ENCODE measurements around the gene UBXN11. TPM values are rescaled to one million over a fixed set of nuclear protein-coding genes. Genes with fewer than 3 reads are reported as not detected.
"Not testable (repeated sequence)": the region's sequence is repeated elsewhere in the genome, so short reads cannot be mapped to it uniquely, and the experiment has no call there.

The UBXN11 gene
- total and polyA plus RNA-seq, 5 donors from 2014 or later, result 8.1 to 30.8 (median 11.5) TPM

DNA sequence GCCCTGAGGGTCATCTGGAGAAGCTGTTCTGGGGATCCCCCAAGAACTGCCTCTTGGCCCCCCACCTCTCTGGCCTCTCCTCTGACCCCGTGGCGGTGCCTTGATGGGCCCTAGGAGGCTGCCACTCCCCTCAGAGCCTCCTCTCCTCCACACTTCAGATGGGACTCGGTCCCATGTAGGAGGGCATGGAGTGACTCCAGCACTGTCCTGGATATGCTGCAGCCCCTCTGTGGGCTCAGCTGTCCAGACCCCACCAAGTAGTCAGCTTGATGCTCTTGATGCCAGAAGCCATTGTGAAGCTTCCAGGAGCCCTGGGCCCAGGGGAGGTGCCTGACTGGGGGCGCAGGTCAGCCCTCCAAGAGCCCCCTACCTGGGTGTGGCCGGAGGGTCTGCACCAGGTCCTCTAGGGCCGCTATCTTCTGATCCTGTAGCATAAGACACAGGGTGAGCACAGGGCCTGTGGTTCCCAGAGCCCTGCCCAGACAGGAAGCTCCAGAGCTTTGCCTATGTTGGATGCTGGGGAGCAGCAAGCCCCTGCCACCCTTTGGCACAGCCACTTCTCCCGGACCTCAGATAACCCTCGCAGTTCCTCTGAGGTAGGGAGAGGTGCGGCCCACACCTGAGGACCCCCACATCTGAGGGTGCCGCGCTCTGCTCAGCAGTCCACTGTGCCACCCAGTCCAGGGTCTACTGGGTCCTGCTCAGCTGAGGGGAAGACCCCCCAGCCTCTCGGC is 9.2 kb downstream of the UBXN11 start:
- no peak overlapping the region for H3K4me3 Mint-ChIP-seq

GRCh38 chr1:26296340-26297056 is 9.9 kb downstream of the UBXN11 start:
- peaks cover 0 to 43% (median 15%) of the 10 kb centered on the region in 4 donors for H3K4me1 Mint-ChIP-seq
- peak overlapping the region in 2 of 3 donors; percentile 91 to 96 for H3K27ac Mint-ChIP-seq
- Histone ChIP-seq H3K4me3 (ENCODE audit: low read depth, low read length) (no peak overlapping the region), H3K36me3 (ENCODE audit: control insufficient read depth, insufficient read depth, low read length) (no peaks in the 10 kb centered on the region), H3K4me1 (ENCODE audit: control insufficient read depth, insufficient read depth, low read length, poor library complexity, severe bottlenecking) (peaks cover 15% of the 10 kb centered on the region), H3K27ac (ENCODE audit: insufficient read depth, low read length, poor library complexity, severe bottlenecking) (no peak overlapping the region), H3K27me3 (ENCODE audit: control insufficient read depth, insufficient read depth, low read length) (no peaks in the 10 kb centered on the region), H3K9me3 (ENCODE audit: control insufficient read depth in 2 of 2, low read length in 2 of 2) (no peaks in the 10 kb centered on the region)
- no peak for DNase-seq
- H3K9me3 Mint-ChIP-seq, result peaks cover 0 to 2% (median 0%) of the 10 kb centered on the region in 7 donors
- H3K27me3 Mint-ChIP-seq, result no peaks in the 10 kb centered on the region
- no peak for ATAC-seq (ENCODE audit: low read depth in 2 of 2)
- peak overlapping the region in 1 of 4 donors; percentile 32 for H3K4me3 Mint-ChIP-seq
- peaks cover 11% of the 10 kb centered on the region for H3K36me3 Mint-ChIP-seq

More for the DNA sequence above, 9.2 kb downstream of the UBXN11 start:
- no peaks in the 10 kb centered on the region for H3K27me3 Mint-ChIP-seq
- no peaks in the 10 kb centered on the region for H3K27me3 ChIP-seq (ENCODE audit: control insufficient read depth, insufficient read depth, low read length)
- peaks cover 0 to 36% (median 13%) of the 10 kb centered on the region in 4 donors for H3K4me1 Mint-ChIP-seq
- H3K27ac ChIP-seq (ENCODE audit: insufficient read depth, low read length, poor library complexity, severe bottlenecking), result no peak overlapping the region
- ATAC-seq (ENCODE audit: low read depth in 2 of 2), result no peak
- peaks cover 8% of the 10 kb centered on the region for H3K36me3 Mint-ChIP-seq
- peaks cover 8% of the 10 kb centered on the region for H3K4me1 ChIP-seq (ENCODE audit: control insufficient read depth, insufficient read depth, low read length, poor library complexity, severe bottlenecking)
- H3K4me3 ChIP-seq (ENCODE audit: low read depth, low read length), result no peak overlapping the region
- H3K36me3 ChIP-seq (ENCODE audit: control insufficient read depth, insufficient read depth, low read length), result no peaks in the 10 kb centered on the region
- peaks cover 0 to 2% (median 0%) of the 10 kb centered on the region in 7 donors for H3K9me3 Mint-ChIP-seq
- no peak for DNase-seq
- peak overlapping the region in 1 of 3 donors; percentile 48 for H3K27ac Mint-ChIP-seq
- no peaks in the 10 kb centered on the region for H3K9me3 ChIP-seq (ENCODE audit: control insufficient read depth in 2 of 2, low read length in 2 of 2)

DNA sequence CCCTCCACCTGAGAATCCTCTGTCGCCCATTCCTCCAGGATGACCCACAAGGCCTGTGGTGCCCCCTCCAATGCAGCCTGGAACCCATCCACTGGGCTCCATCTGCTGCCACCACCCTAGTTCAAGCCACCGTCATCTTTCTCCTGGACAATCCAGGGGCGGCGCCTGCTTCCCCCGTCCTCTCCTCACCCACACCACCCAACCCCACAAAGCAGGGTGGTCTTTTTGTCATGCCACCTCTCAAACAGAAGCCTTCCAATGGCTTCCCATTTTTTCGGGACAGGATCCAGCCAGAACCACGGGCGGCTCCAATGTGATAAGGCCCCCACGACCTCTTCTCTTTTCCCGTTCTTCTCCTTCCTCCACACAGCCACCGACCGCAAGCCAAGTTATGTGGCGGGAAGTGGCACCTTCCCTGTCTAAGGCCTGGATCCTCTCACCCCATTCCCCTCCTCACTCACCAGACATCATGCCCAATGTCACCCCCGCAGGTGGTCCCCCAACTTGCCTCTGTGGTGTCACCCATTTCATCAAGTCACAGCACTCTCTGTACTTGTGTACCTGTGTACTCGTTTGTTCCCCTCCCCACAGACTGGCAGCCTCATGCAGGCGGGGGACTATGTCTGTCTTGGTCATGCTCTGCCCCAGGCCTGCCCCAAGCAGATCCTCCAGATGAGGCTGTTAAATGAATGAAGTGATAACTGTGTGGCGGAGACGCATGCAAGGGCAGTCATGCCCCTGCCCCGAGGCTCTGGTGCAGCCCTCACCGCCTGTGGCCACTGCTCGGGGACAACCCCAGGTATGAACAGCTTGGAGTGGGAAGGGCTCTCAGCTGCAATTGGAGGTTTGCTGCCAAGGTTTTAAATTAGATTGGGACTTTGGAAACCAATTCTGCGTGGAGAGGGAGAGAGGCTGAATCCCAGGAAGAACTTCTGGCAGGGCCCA is 11.0 kb downstream of the UBXN11 start:
- no peaks in the 10 kb centered on the region for H3K36me3 ChIP-seq (ENCODE audit: control insufficient read depth, insufficient read depth, low read length)
- H3K27ac Mint-ChIP-seq, result peak overlapping the region; percentile 60 to 96 (median 91)
- no peaks in the 10 kb centered on the region for H3K27me3 Mint-ChIP-seq
- no peak overlapping the region for H3K27ac ChIP-seq (ENCODE audit: insufficient read depth, low read length, poor library complexity, severe bottlenecking)
- peaks cover 25% of the 10 kb centered on the region for H3K4me1 ChIP-seq (ENCODE audit: control insufficient read depth, insufficient read depth, low read length, poor library complexity, severe bottlenecking)
- H3K4me1 Mint-ChIP-seq, result peaks cover 0 to 53% (median 19%) of the 10 kb centered on the region in 4 donors
- DNase-seq (no peak), ATAC-seq (ENCODE audit: low read depth in 2 of 2) (no peak)
- H3K9me3 ChIP-seq (ENCODE audit: control insufficient read depth in 2 of 2, low read length in 2 of 2), result no peaks in the 10 kb centered on the region
- peaks cover 0 to 2% (median 0%) of the 10 kb centered on the region in 7 donors for H3K9me3 Mint-ChIP-seq
- H3K36me3 Mint-ChIP-seq, result peaks cover 11% of the 10 kb centered on the region
- no peaks in the 10 kb centered on the region for H3K27me3 ChIP-seq (ENCODE audit: control insufficient read depth, insufficient read depth, low read length)
- H3K4me3 Mint-ChIP-seq, result peak overlapping the region in 1 of 4 donors; percentile 54
- no peak overlapping the region for H3K4me3 ChIP-seq (ENCODE audit: low read depth, low read length)

GRCh38 chr1:26293911-26294463 is 12.4 kb downstream of the UBXN11 start:
- Histone ChIP-seq H3K9me3 (ENCODE audit: control insufficient read depth in 2 of 2, low read length in 2 of 2) (no peaks in the 10 kb centered on the region), H3K4me1 (ENCODE audit: control insufficient read depth, insufficient read depth, low read length, poor library complexity, severe bottlenecking) (peaks cover 40% of the 10 kb centered on the region), H3K27ac (ENCODE audit: insufficient read depth, low read length, poor library complexity, severe bottlenecking) (no peak overlapping the region), H3K4me3 (ENCODE audit: low read depth, low read length) (no peak overlapping the region), H3K36me3 (ENCODE audit: control insufficient read depth, insufficient read depth, low read length) (no peaks in the 10 kb centered on the region), H3K27me3 (ENCODE audit: control insufficient read depth, insufficient read depth, low read length) (no peaks in the 10 kb centered on the region)
- Mint-ChIP-seq H3K4me3 (no peak overlapping the region), H3K27me3 (no peaks in the 10 kb centered on the region), H3K9me3 (peaks cover 0 to 2% (median 0%) of the 10 kb centered on the region in 7 donors), H3K36me3 (peaks cover 11% of the 10 kb centered on the region), H3K4me1 (peaks cover 0 to 58% (median 28%) of the 10 kb centered on the region in 4 donors), H3K27ac (peak overlapping the region in 2 of 3 donors; percentile 93 to 96)
- DNase-seq (no peak), ATAC-seq (ENCODE audit: low read depth in 2 of 2) (no peak)

DNA sequence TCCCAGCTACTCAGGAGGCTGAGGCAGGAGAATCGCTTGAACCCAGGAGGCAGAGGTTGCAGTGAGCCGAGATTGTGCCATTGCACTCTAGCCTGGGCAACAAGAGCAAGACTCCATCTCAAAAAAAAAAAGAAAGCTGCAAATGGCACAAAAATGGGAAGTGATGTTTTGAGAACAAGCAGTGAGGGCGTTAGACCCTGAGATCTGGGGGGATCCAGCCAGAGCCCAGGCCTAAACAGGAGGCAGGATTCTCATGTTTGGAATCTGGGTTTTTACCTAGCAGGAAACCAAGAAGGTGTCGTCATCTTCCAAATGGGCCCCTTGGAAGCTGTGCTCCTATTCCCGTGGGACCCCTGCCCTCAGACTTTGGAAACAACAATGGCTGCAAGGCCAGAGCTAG is 13.7 kb downstream of the UBXN11 start:
- H3K27ac ChIP-seq (ENCODE audit: insufficient read depth, low read length, poor library complexity, severe bottlenecking), result peak overlapping the region; percentile 11
- peaks cover 53% of the 10 kb centered on the region for H3K4me1 ChIP-seq (ENCODE audit: control insufficient read depth, insufficient read depth, low read length, poor library complexity, severe bottlenecking)
- H3K9me3 Mint-ChIP-seq; H3K4me3 Mint-ChIP-seq; H3K9me3 ChIP-seq (ENCODE audit: control insufficient read depth in 2 of 2, low read length in 2 of 2); H3K4me3 ChIP-seq (ENCODE audit: low read depth, low read length); DNase-seq; H3K27me3 ChIP-seq (ENCODE audit: control insufficient read depth, insufficient read depth, low read length); H3K36me3 ChIP-seq (ENCODE audit: control insufficient read depth, insufficient read depth, low read length); H3K27me3 Mint-ChIP-seq; ATAC-seq (ENCODE audit: low read depth in 2 of 2): not testable (repeated sequence)
- Mint-ChIP-seq H3K4me1 (peaks cover 7 to 67% (median 36%) of the 10 kb centered on the region in 4 donors), H3K27ac (peak overlapping the region; percentile 80 to 100 (median 96)), H3K36me3 (peaks cover 11% of the 10 kb centered on the region)

GRCh38 chr1:26291939-26292338 is 14.5 kb downstream of the UBXN11 start:
- Histone ChIP-seq H3K27me3 (ENCODE audit: control insufficient read depth, insufficient read depth, low read length) (no peaks in the 10 kb centered on the region), H3K4me1 (ENCODE audit: control insufficient read depth, insufficient read depth, low read length, poor library complexity, severe bottlenecking) (peaks cover 60% of the 10 kb centered on the region), H3K9me3 (ENCODE audit: control insufficient read depth in 2 of 2, low read length in 2 of 2) (no peaks in the 10 kb centered on the region), H3K36me3 (ENCODE audit: control insufficient read depth, insufficient read depth, low read length) (no peaks in the 10 kb centered on the region), H3K4me3 (ENCODE audit: low read depth, low read length) (no peak overlapping the region), H3K27ac (ENCODE audit: insufficient read depth, low read length, poor library complexity, severe bottlenecking) (peak overlapping the region; percentile 93)
- H3K4me1 Mint-ChIP-seq, result peaks cover 14 to 75% (median 43%) of the 10 kb centered on the region in 4 donors
- H3K9me3 Mint-ChIP-seq, result peaks cover 0 to 2% (median 0%) of the 10 kb centered on the region in 7 donors
- no peaks in the 10 kb centered on the region for H3K27me3 Mint-ChIP-seq
- DNase-seq (no peak), ATAC-seq (ENCODE audit: low read depth in 2 of 2) (no peak)
- H3K36me3 Mint-ChIP-seq, result peaks cover 15% of the 10 kb centered on the region
- H3K27ac Mint-ChIP-seq, result peak overlapping the region; percentile 96 to 100 (median 99)
- peak overlapping the region in 3 of 4 donors; percentile 48 to 59 (median 56) for H3K4me3 Mint-ChIP-seq

DNA sequence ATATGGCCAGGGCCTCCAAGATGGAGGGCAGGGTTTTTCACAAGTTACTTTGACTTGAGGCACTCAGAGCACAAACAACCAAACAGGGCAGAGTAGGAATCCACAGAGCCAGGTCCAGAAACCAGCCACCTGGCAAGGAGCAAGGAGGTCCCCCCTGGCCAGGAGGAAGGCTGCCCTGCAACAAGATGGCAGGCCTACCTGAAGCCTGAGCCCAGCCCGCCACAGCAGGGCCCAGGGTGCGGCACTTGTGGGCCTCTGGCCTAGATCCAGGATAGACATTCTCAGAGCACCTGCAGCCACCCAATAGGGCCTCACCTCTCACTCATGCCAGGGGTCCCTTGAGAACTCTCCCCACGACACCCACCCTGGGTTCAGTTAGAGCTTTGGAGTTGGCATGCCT is 15.0 kb downstream of the UBXN11 start:
- Histone ChIP-seq H3K4me3 (ENCODE audit: low read depth, low read length) (no peak overlapping the region), H3K27me3 (ENCODE audit: control insufficient read depth, insufficient read depth, low read length) (no peaks in the 10 kb centered on the region), H3K4me1 (ENCODE audit: control insufficient read depth, insufficient read depth, low read length, poor library complexity, severe bottlenecking) (peaks cover 66% of the 10 kb centered on the region), H3K27ac (ENCODE audit: insufficient read depth, low read length, poor library complexity, severe bottlenecking) (peak overlapping the region; percentile 93), H3K36me3 (ENCODE audit: control insufficient read depth, insufficient read depth, low read length) (no peaks in the 10 kb centered on the region), H3K9me3 (ENCODE audit: control insufficient read depth in 2 of 2, low read length in 2 of 2) (no peaks in the 10 kb centered on the region)
- peaks cover 15% of the 10 kb centered on the region for H3K36me3 Mint-ChIP-seq
- peak overlapping the region; percentile 22 to 56 (median 46) for H3K4me3 Mint-ChIP-seq
- peaks cover 0 to 2% (median 0%) of the 10 kb centered on the region in 7 donors for H3K9me3 Mint-ChIP-seq
- ATAC-seq (ENCODE audit: low read depth in 2 of 2) (no peak), DNase-seq (no peak)
- H3K27ac Mint-ChIP-seq, result peak overlapping the region; percentile 96 to 100 (median 99)
- no peaks in the 10 kb centered on the region for H3K27me3 Mint-ChIP-seq
- peaks cover 14 to 80% (median 46%) of the 10 kb centered on the region in 4 donors for H3K4me1 Mint-ChIP-seq
